ENCODE data around the gene PARN.
"Not testable (repeated sequence)": the region's sequence is repeated elsewhere in the genome, so short reads cannot be mapped to it uniquely, and the experiment has no call there.

PARN gene

GRCh38 chr16:14424595-14424994, 205.5 kb downstream of the PARN start:
- no peak for TF ChIP-seq L3MBTL2 (conservative IDR thresholded peaks at IDR 0.05)
- ChIA-PET POLR2A (no interaction called here), CTCF (interaction anchor here (0.9 kb wide), 1 partner anchor 65 kb away, joined by 5 read pairs; no protein-coding TSS in a partner anchor)
- DNase-seq (ENCODE audit: extremely low spot score) = no peak

- ChIA-PET CTCF (no interaction called here), POLR2A (no interaction called here)
- no peak for DNase-seq (ENCODE audit: extremely low spot score)
- no peak for TF ChIP-seq TARDBP (IDR thresholded peaks at IDR 0.05)
- TF ChIP-seq FOXM1 (IDR thresholded peaks at IDR 0.05; ENCODE audit: borderline replicate concordance) = no peak
- no peak for TF ChIP-seq CTBP1 (IDR thresholded peaks at IDR 0.05; ENCODE audit: borderline replicate concordance)
- TF ChIP-seq ARNT (IDR thresholded peaks at IDR 0.05) = no peak
- TF ChIP-seq FOXA1 (IDR thresholded peaks at IDR 0.05) = no peak
- TF ChIP-seq FOXK2 (IDR thresholded peaks at IDR 0.05) = no peak
- TF ChIP-seq SUZ12 (IDR thresholded peaks at IDR 0.05) = no peak
- no peak for TF ChIP-seq HDGF (IDR thresholded peaks at IDR 0.05; ENCODE audit: borderline replicate concordance)
- TF ChIP-seq SP1 (IDR thresholded peaks at IDR 0.05) = no peak
- TF ChIP-seq ZNF384 (IDR thresholded peaks at IDR 0.05) = no peak
- no peak for TF ChIP-seq LEF1 (IDR thresholded peaks at IDR 0.05; ENCODE audit: borderline replicate concordance)
Observed at GRCh38 chr16:14423344-14423743, 206.7 kb downstream of the PARN start.

GRCh38 chr16:14420721-14421488, 209.2 kb downstream of the PARN start:
- ChIA-PET CTCF (no interaction called here), POLR2A (no interaction called here)
- no peak for DNase-seq (ENCODE audit: extremely low spot score)
- TF ChIP-seq NFRKB (IDR thresholded peaks at IDR 0.05) = no peak
- TF ChIP-seq FOXM1 (IDR thresholded peaks at IDR 0.05; ENCODE audit: borderline replicate concordance) = no peak
- TF ChIP-seq ARNT (IDR thresholded peaks at IDR 0.05) = no peak
- TF ChIP-seq SP1 (IDR thresholded peaks at IDR 0.05) = no peak
- TF ChIP-seq FOXA1 (IDR thresholded peaks at IDR 0.05) = no peak
- TF ChIP-seq L3MBTL2 (conservative IDR thresholded peaks at IDR 0.05) = no peak
- no peak for TF ChIP-seq CTBP1 (IDR thresholded peaks at IDR 0.05; ENCODE audit: borderline replicate concordance)
- TF ChIP-seq PKNOX1 (IDR thresholded peaks at IDR 0.05) = no peak
- TF ChIP-seq FOXK2 (IDR thresholded peaks at IDR 0.05) = no peak

GRCh38 chr16:14420243-14420642, 209.8 kb downstream of the PARN start:
- CTCF ChIA-PET = not testable (repeated sequence)
- POLR2A ChIA-PET = interaction anchor here (0.8 kb wide), 1 partner anchor 110 kb away, joined by 3 read pairs; no protein-coding TSS in a partner anchor

GRCh38 chr16:14419817-14420216, 210.2 kb downstream of the PARN start:
- ChIA-PET POLR2A (interaction anchor here (0.8 kb wide), 1 partner anchor 110 kb away, joined by 3 read pairs; no protein-coding TSS in a partner anchor), CTCF (no interaction called here)
- TF ChIP-seq FOXM1 (IDR thresholded peaks at IDR 0.05; ENCODE audit: borderline replicate concordance) (no peak), ARNT (IDR thresholded peaks at IDR 0.05) (no peak), ELF4 (IDR thresholded peaks at IDR 0.05) (no peak), PKNOX1 (IDR thresholded peaks at IDR 0.05) (no peak), BHLHE40 (IDR thresholded peaks at IDR 0.05; ENCODE audit: borderline replicate concordance) (no peak), FOXK2 (IDR thresholded peaks at IDR 0.05) (no peak), NFRKB (IDR thresholded peaks at IDR 0.05) (no peak), CTBP1 (IDR thresholded peaks at IDR 0.05; ENCODE audit: borderline replicate concordance) (no peak), FOXA1 (IDR thresholded peaks at IDR 0.05) (no peak), LEF1 (IDR thresholded peaks at IDR 0.05; ENCODE audit: borderline replicate concordance) (no peak), SUZ12 (IDR thresholded peaks at IDR 0.05) (no peak), L3MBTL2 (conservative IDR thresholded peaks at IDR 0.05) (no peak), HDGF (IDR thresholded peaks at IDR 0.05; ENCODE audit: borderline replicate concordance) (no peak), ZNF384 (IDR thresholded peaks at IDR 0.05) (no peak), TARDBP (IDR thresholded peaks at IDR 0.05) (no peak), SP1 (IDR thresholded peaks at IDR 0.05) (no peak)
- DNase-seq (ENCODE audit: extremely low spot score) = no peak

More at GRCh38 chr16:14420243-14420642, 209.8 kb downstream of the PARN start:
- not testable (repeated sequence) for DNase-seq (ENCODE audit: extremely low spot score)

- no peak for DNase-seq (ENCODE audit: extremely low spot score)
- TF ChIP-seq SUZ12 (IDR thresholded peaks at IDR 0.05) (no peak), FOXK2 (IDR thresholded peaks at IDR 0.05) (no peak), L3MBTL2 (conservative IDR thresholded peaks at IDR 0.05) (no peak), ARNT (IDR thresholded peaks at IDR 0.05) (no peak), SP1 (IDR thresholded peaks at IDR 0.05) (no peak), FOXM1 (IDR thresholded peaks at IDR 0.05; ENCODE audit: borderline replicate concordance) (no peak), FOXA1 (IDR thresholded peaks at IDR 0.05) (no peak), BHLHE40 (IDR thresholded peaks at IDR 0.05; ENCODE audit: borderline replicate concordance) (no peak), HDGF (IDR thresholded peaks at IDR 0.05; ENCODE audit: borderline replicate concordance) (no peak), NFRKB (IDR thresholded peaks at IDR 0.05) (no peak), PKNOX1 (IDR thresholded peaks at IDR 0.05) (no peak), ZNF384 (IDR thresholded peaks at IDR 0.05) (no peak), LEF1 (IDR thresholded peaks at IDR 0.05; ENCODE audit: borderline replicate concordance) (no peak)
- ChIA-PET POLR2A (no interaction called here), CTCF (no interaction called here)
Observed at GRCh38 chr16:14418795-14419225, 211.2 kb downstream of the PARN start.

All from HEK293T (cell line).